Measurements from ENCODE around the gene UBA6. TPM values are rescaled to one million over a fixed set of nuclear protein-coding genes. Genes with fewer than 3 reads are reported as not detected.

The UBA6 gene
- polyA plus RNA-seq, 1 of the 3 experiments (the other 2 are of a cell fraction) = 51.0 TPM

GRCh38 chr4:67580577-67580976 lies 120.4 kb downstream of the UBA6 start:
- H3K4me3 ChIP-seq (ENCODE audit: low read depth in 2 of 2, low read length in 1 of 2) = no peak overlapping the region
- no peaks in the 10 kb centered on the region for H3F3A ChIP-seq (replicated peaks; ENCODE audit: insufficient read depth)
- no peaks in the 10 kb centered on the region for H3K9me3 ChIP-seq
- no peak overlapping the region for H2AFZ ChIP-seq (ENCODE audit: low read depth)
- ChIA-PET CTCF (no interaction called here), POLR2A (no interaction called here)
- no peaks in the 10 kb centered on the region for H3K9me2 ChIP-seq
- H3K27ac ChIP-seq (ENCODE audit: low read depth in 2 of 2, low read length in 1 of 2) = no peak overlapping the region
- no peaks in the 10 kb centered on the region for H3K79me2 ChIP-seq (ENCODE audit: insufficient read depth)
- no peaks in the 10 kb centered on the region for H3K4me1 ChIP-seq (ENCODE audit: control insufficient read depth in 1 of 2, insufficient read depth in 2 of 2, low read depth in 1 of 2, low read length in 1 of 2)
- H3K4me2 ChIP-seq = no peak overlapping the region
- no peak overlapping the region for H3K9ac ChIP-seq
- WGBS (ENCODE audit: low lambda C conversion rate) = 79% methylated on average over 3 of the region's 3 CpGs
- TF ChIP-seq USF2 (IDR thresholded peaks at IDR 0.05; ENCODE audit: borderline replicate concordance, low read depth, low read length) (no peak), MEF2A (IDR thresholded peaks at IDR 0.05; ENCODE audit: borderline replicate concordance, low read depth) (no peak), EP300 (IDR thresholded peaks at IDR 0.05; ENCODE audit: borderline replicate concordance in 1 of 2, low read depth in 1 of 2, low read length in 1 of 2) (no peak), CHD2 (IDR thresholded peaks at IDR 0.05; ENCODE audit: low read length, partially characterized antibody) (no peak), CTCF (IDR thresholded peaks at IDR 0.05) (no peak), IRF3 (IDR thresholded peaks at IDR 0.05; ENCODE audit: low read depth, low read length) (no peak), TCF12 (IDR thresholded peaks at IDR 0.05) (no peak), REST (IDR thresholded peaks at IDR 0.05; ENCODE audit: low read depth, low read length) (no peak), GATA2 (CRISPR knock-in tag; IDR thresholded peaks at IDR 0.05) (no peak)
- no peaks in the 10 kb centered on the region for H3K36me3 ChIP-seq (replicated peaks in 1 of 2; ENCODE audit: control insufficient read depth in 1 of 2, insufficient read depth in 2 of 2, low read length in 1 of 2)
- no peak for DNase-seq
- no peaks in the 10 kb centered on the region for H4K20me1 ChIP-seq (ENCODE audit: insufficient read depth)
- H3K27me3 ChIP-seq (ENCODE audit: insufficient read depth) = no peaks in the 10 kb centered on the region

- Histone ChIP-seq H2AFZ (ENCODE audit: low read depth) (no peak overlapping the region), H3K9me2 (no peaks in the 10 kb centered on the region), H3K9ac (no peak overlapping the region), H3F3A (replicated peaks; ENCODE audit: insufficient read depth) (no peaks in the 10 kb centered on the region), H3K4me2 (no peak overlapping the region), H3K27me3 (ENCODE audit: insufficient read depth) (no peaks in the 10 kb centered on the region), H3K36me3 (replicated peaks in 1 of 2; ENCODE audit: control insufficient read depth in 1 of 2, insufficient read depth in 2 of 2, low read length in 1 of 2) (no peaks in the 10 kb centered on the region), H3K4me1 (ENCODE audit: control insufficient read depth in 1 of 2, insufficient read depth in 2 of 2, low read depth in 1 of 2, low read length in 1 of 2) (no peaks in the 10 kb centered on the region), H3K4me3 (ENCODE audit: low read depth in 2 of 2, low read length in 1 of 2) (no peak overlapping the region), H3K27ac (ENCODE audit: low read depth in 2 of 2, low read length in 1 of 2) (no peak overlapping the region), H3K79me2 (ENCODE audit: insufficient read depth) (no peaks in the 10 kb centered on the region), H3K9me3 (no peaks in the 10 kb centered on the region), H4K20me1 (ENCODE audit: insufficient read depth) (no peaks in the 10 kb centered on the region)
- no peak for DNase-seq
- ChIA-PET CTCF (no interaction called here), POLR2A (no interaction called here)
- 92% methylated on average over 1 of the region's 1 CpG for WGBS (ENCODE audit: low lambda C conversion rate)
- no peak for TF ChIP-seq FOXJ3 (CRISPR knock-in tag; IDR thresholded peaks at IDR 0.05)
- TF ChIP-seq CTCF (IDR thresholded peaks at IDR 0.05) = no peak
- TF ChIP-seq TEAD4 (IDR thresholded peaks at IDR 0.05; ENCODE audit: borderline replicate concordance, insufficient read depth) = no peak
- no peak for TF ChIP-seq MEF2A (IDR thresholded peaks at IDR 0.05; ENCODE audit: borderline replicate concordance, low read depth)
- no peak for TF ChIP-seq SIN3A (IDR thresholded peaks at IDR 0.05; ENCODE audit: borderline replicate concordance, low read depth, low read length)
- no peak for TF ChIP-seq SMC3 (IDR thresholded peaks at IDR 0.05; ENCODE audit: low read depth, low read length)
- TF ChIP-seq NRF1 (IDR thresholded peaks at IDR 0.05; ENCODE audit: low read depth, low read length) = no peak
- TF ChIP-seq ELF1 (IDR thresholded peaks at IDR 0.05) = no peak
These were observed 124.4 kb downstream of the UBA6 start for GRCh38 chr4:67576538-67576937.
